Left ventricle myocardium inferior (tissue), 1 donor: ENCODE results near the gene C8G. TPM values are rescaled to one million over a fixed set of nuclear protein-coding genes. Genes with fewer than 3 reads are reported as not detected.

Source experiments
- DNase-seq: peaks from one replicate; pipeline ENCODE4 v3.0.0-alpha.2; 2020
- H3K27ac ChIP-seq: fragments of 200-600 bp; replicated peaks from 2 replicates; pipeline ENCODE4 v1.8.0; 2021
- H3K27me3 ChIP-seq: fragments of 200-600 bp; 2 replicates; pipeline ENCODE4 v1.8.0; 2021; ENCODE audit warnings: low read depth
- H3K36me3 ChIP-seq: fragments of 200-600 bp; 2 replicates; pipeline ENCODE4 v1.8.0; 2021
- H3K4me1 ChIP-seq: fragments of 200-600 bp; 2 replicates; pipeline ENCODE4 v1.8.0; 2021
- H3K4me3 ChIP-seq: fragments of 200-600 bp; 2 replicates; pipeline ENCODE4 v1.8.0; 2021; ENCODE audit warnings: mild to moderate bottlenecking, moderate library complexity
- H3K9me3 ChIP-seq: fragments of 200-600 bp; replicated peaks from 2 replicates; pipeline ENCODE4 v1.8.0; 2021
- CTCF ChIP-seq: fragments of 200-600 bp; IDR thresholded peaks from 2 replicates; pipeline ENCODE4 v1.8.0; 2021; ENCODE audit warnings: antibody characterized with exemption, mild to moderate bottlenecking, borderline replicate concordance
- intact Hi-C: fragments of 100-400 bp; cut with micrococcal nuclease; formaldehyde crosslinking; loops from one replicate; pipeline ENCODE4 v1.11.0; 2022
- total RNA-seq: library from RNA; stranded (reverse); fragmentation: NEBNext Ultra II Directional; extraction: Animal tissue kit (Norgen Biotek cat#: 25700); gene quantifications from one replicate; pipeline ENCODE4 v1.2.1, GENCODE V29; 2021
- donor health status: DM: no; HTN: yes; CAD: no; lungs with severe emphysema.

Gene C8G
- total RNA-seq, 1 donor from 2014 or later: 3.6 TPM

GRCh38 chr9:136907011-136907914, 37.8 kb upstream of the C8G start:
- peaks cover 19% of the 10 kb centered on the region for H3K4me1 ChIP-seq
- H3K27ac ChIP-seq: no peak overlapping the region
- no peaks in the 10 kb centered on the region for H3K9me3 ChIP-seq
- no peak for TF ChIP-seq CTCF
- H3K4me3 ChIP-seq: no peak overlapping the region
- no peaks in the 10 kb centered on the region for H3K27me3 ChIP-seq
- no peak for DNase-seq
- intact Hi-C loops: no loop called here
- peaks cover 40% of the 10 kb centered on the region for H3K36me3 ChIP-seq

GRCh38 chr9:136910197-136910900, 34.7 kb upstream of the C8G start:
- no peak overlapping the region for H3K4me3 ChIP-seq
- no peaks in the 10 kb centered on the region for H3K4me1 ChIP-seq
- intact Hi-C loops: no loop called here
- H3K36me3 ChIP-seq: peaks cover 54% of the 10 kb centered on the region
- no peaks in the 10 kb centered on the region for H3K27me3 ChIP-seq
- no peak for TF ChIP-seq CTCF
- H3K27ac ChIP-seq: no peak overlapping the region
- no peak for DNase-seq
- no peaks in the 10 kb centered on the region for H3K9me3 ChIP-seq

- H3K27me3 ChIP-seq: no peaks in the 10 kb centered on the region
- no peak overlapping the region for H3K27ac ChIP-seq
- no peaks in the 10 kb centered on the region for H3K9me3 ChIP-seq
- no peak for TF ChIP-seq CTCF
- no peak for DNase-seq
- peaks cover 56% of the 10 kb centered on the region for H3K36me3 ChIP-seq
- H3K4me3 ChIP-seq: no peak overlapping the region
- H3K4me1 ChIP-seq: no peaks in the 10 kb centered on the region
- intact Hi-C loops: no loop called here
Measured at GRCh38 chr9:136910901-136911245, 34.2 kb upstream of the C8G start.

DNA sequence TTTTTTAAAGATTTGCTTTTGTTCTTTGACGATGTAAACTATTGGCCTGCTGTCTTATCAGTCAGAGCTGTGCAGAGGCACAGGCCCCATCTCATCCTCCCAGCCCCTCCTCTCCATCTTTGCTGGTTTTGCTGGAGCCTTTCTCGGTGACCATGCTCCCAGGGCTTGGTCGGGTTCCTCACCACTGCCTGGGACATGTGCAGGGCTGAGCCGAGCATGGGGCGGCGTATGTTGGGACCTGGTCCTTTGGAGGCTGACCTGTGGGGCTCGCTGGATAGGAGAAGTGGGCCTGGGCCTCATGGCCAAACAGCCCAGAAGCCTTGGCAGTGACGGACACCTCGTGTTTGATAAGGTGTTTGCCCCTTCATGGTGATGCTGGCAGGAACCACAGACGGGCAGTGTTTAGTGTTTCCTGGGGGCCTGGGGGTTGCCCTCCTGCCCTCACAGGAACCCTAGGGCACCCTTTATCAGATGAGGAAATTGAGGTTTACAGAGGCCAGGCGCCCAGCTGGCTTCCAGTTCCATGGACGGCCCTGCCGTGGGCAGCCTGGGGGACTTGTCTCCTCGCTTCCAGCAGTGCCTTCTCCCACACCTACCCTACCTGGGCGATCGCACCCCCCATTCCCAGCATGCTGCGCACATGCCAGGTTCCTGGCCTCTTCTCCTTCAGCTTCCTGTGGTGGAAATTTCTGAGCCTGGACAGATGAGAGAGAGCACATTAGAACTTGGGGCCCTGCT, 31.2 kb upstream of the C8G start:
- TF ChIP-seq CTCF: no peak
- no peak overlapping the region for H3K27ac ChIP-seq
- intact Hi-C loops: no loop called here
- H3K4me3 ChIP-seq: no peak overlapping the region
- no peaks in the 10 kb centered on the region for H3K4me1 ChIP-seq
- H3K36me3 ChIP-seq: peaks cover 62% of the 10 kb centered on the region
- no peaks in the 10 kb centered on the region for H3K27me3 ChIP-seq
- DNase-seq: no peak
- no peaks in the 10 kb centered on the region for H3K9me3 ChIP-seq

- intact Hi-C loops: no loop called here
Measured at GRCh38 chr9:136915632-136916329, 29.3 kb upstream of the C8G start.

More at GRCh38 chr9:136915632-136916329, 29.3 kb upstream of the C8G start:
- Histone ChIP-seq H3K4me1 (no peaks in the 10 kb centered on the region), H3K27me3 (no peaks in the 10 kb centered on the region), H3K4me3 (no peak overlapping the region), H3K36me3 (peaks cover 56% of the 10 kb centered on the region), H3K9me3 (no peaks in the 10 kb centered on the region), H3K27ac (no peak overlapping the region)
- no peak for TF ChIP-seq CTCF
- no peak for DNase-seq
